ENCODE data around the gene NT5M.

Gene NT5M

GRCh38 chr17:17304521-17304985 is 1.4 kb downstream of the NT5M start:
- TF ChIP-seq CTCF (IDR thresholded peaks at IDR 0.05; ENCODE audit: extremely low read depth, missing control alignments): no peak
- DNase-seq (ENCODE audit: low spot score): peak; percentile 44

DNA sequence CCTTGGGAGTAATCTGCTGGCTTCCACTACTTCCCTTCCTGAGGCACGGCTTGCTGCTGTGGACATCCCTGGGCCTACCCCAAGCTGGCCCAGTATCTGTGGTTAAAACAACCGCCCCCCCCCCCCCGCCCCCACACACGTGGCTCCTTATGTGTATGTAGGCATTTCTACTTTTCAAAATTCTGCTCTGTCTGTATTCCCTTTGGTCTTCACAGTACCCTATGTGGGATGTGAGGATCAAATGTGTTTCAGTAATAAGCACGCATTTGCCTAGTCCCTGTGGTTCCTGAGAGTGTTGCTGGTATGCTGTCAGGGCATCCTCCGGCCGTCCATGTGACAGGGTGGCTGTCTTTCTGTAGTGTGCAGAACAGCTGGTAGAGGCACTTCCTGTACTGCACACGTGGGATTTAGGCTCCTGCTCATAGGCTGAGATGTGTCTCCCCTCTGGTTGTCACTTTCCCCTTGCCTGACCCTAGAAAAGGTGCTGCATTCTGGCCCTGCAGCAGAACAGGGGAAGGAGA is 2.2 kb downstream of the NT5M start:
- TF ChIP-seq CTCF (IDR thresholded peaks at IDR 0.05; ENCODE audit: extremely low read depth, missing control alignments): no peak
- DNase-seq (ENCODE audit: low spot score): peak; percentile 86

DNA sequence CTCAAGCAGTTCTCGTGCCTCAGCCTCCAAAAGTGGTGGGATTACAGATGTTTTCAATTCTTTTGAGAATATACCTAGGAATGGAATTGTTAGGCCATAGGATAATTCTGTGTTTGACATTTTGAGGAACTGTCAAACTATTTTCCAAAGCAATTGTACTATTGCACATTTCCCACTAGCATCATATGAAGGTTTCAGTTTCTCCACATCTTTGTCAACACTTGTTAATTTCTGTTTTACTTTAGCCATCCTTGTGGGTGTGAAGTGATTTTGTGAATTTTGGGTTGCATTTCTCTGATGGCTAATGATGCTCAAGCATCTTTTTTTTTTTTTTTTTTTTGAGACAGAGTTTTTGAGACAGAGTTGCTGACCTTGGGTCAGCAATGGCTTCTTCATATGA is 6.2 kb downstream of the NT5M start:
- TF ChIP-seq CTCF (IDR thresholded peaks at IDR 0.05; ENCODE audit: extremely low read depth, missing control alignments): no peak
- DNase-seq (ENCODE audit: low spot score): no peak

GRCh38 chr17:17313350-17313991 is 10.3 kb downstream of the NT5M start:
- TF ChIP-seq CTCF (IDR thresholded peaks at IDR 0.05; ENCODE audit: extremely low read depth, missing control alignments): peak; percentile 57
- DNase-seq (ENCODE audit: low spot score): peak; percentile 85

DNA sequence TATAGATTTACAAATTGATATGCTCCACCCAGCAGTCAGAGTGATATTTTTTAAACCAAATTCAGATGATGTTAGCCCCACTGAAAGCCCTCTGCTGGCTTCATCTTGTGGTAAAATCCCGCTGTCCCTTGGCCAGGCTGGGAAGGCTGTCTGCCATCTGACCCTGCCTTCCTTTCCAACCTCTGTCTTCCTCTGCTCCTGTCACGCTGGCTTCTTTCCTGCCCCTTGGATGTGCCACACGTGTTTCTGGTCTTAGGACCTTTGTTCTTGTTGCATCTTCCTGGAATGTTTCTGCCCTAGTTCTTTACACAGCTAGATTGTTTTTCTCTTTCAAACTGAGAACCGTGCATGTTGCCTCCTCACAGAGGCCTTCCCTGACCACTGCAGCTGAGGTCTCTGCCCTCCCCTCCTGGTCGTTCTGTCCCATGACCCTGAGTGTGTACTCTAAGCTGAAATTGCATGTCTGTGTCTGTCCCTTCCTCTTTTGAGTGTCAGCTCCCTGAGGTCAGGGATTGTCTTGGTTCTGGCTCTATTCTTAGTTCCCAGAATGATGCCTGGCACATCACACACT is 11.4 kb downstream of the NT5M start:
- no peak for DNase-seq (ENCODE audit: low spot score)
- TF ChIP-seq CTCF (IDR thresholded peaks at IDR 0.05; ENCODE audit: extremely low read depth, missing control alignments): no peak

- no peak for TF ChIP-seq CTCF (IDR thresholded peaks at IDR 0.05; ENCODE audit: extremely low read depth, missing control alignments)
- no peak for DNase-seq (ENCODE audit: low spot score)
Observed at GRCh38 chr17:17315142-17315821, 12.1 kb downstream of the NT5M start.
